22Rv1 (cell line): ENCODE data around the gene SRSF3.

Source experiments
- ZFX ChIP-seq: fragments of 450-650 bp; IDR thresholded peaks from 2 replicates; pipeline ENCODE4 v1.6.1; 2017; ENCODE audit warnings: antibody characterized with exemption, borderline replicate concordance
- TF ChIP-seq, protein P1 (sequence below): fragments of 450-650 bp; IDR thresholded peaks from 2 replicates; pipeline ENCODE4 v1.5.1; 2017; ENCODE audit warnings: mild to moderate bottlenecking

- TF ChIP-seq, protein P1, sequence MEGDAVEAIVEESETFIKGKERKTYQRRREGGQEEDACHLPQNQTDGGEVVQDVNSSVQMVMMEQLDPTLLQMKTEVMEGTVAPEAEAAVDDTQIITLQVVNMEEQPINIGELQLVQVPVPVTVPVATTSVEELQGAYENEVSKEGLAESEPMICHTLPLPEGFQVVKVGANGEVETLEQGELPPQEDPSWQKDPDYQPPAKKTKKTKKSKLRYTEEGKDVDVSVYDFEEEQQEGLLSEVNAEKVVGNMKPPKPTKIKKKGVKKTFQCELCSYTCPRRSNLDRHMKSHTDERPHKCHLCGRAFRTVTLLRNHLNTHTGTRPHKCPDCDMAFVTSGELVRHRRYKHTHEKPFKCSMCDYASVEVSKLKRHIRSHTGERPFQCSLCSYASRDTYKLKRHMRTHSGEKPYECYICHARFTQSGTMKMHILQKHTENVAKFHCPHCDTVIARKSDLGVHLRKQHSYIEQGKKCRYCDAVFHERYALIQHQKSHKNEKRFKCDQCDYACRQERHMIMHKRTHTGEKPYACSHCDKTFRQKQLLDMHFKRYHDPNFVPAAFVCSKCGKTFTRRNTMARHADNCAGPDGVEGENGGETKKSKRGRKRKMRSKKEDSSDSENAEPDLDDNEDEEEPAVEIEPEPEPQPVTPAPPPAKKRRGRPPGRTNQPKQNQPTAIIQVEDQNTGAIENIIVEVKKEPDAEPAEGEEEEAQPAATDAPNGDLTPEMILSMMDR = no peak
- TF ChIP-seq ZFX = no peak
Measured at GRCh38 chr6:36578030-36578429, 16.1 kb upstream of the SRSF3 start.
